ENCODE results near the gene IL2RA. TPM values are rescaled to one million over a fixed set of nuclear protein-coding genes. Genes with fewer than 3 reads are reported as not detected.

IL2RA gene
- total RNA-seq, 1 donor from 2014 or later, result not detected

DNA sequence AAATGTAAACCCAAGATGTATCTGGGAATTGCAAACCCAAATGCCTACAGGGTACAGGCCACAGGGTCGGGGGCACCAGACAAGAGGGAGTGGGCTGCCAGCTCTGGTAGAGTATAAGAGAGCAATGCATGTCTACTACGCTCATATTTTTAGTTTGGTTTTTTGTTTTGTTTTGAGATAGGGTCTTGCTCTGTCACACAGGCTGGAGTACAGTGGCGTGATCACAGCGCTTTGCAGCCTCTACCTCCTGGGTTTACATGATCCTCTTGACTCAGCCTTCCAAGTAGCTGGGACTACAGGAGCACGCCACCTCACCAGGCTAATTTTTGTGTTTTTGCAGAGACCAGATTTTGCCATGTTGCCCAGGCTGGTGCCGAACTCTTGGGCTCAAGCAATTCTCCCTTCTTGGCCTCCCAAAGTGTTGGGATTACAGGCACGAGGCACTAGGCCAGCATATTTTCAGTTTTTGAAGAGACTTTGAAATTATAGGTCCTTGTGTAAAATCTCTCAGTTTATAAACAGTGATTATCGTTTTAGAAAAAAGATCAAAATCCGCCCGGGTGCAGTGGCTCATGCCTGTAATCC is 73.7 kb downstream of the IL2RA start:
- no peak for DNase-seq (ENCODE audit: low read depth)
- H3K27me3 ChIP-seq (ENCODE audit: control insufficient read depth, insufficient read depth, low read length), result no peaks in the 10 kb centered on the region
- no peaks in the 10 kb centered on the region for H3K36me3 ChIP-seq (ENCODE audit: control insufficient read depth, insufficient read depth, low read length)
- no peak overlapping the region for H3K4me3 ChIP-seq (ENCODE audit: low read depth, low read length)
- TF ChIP-seq CTCF (IDR thresholded peaks at IDR 0.05; ENCODE audit: insufficient read depth, low read length, poor library complexity, severe bottlenecking), result no peak

DNA sequence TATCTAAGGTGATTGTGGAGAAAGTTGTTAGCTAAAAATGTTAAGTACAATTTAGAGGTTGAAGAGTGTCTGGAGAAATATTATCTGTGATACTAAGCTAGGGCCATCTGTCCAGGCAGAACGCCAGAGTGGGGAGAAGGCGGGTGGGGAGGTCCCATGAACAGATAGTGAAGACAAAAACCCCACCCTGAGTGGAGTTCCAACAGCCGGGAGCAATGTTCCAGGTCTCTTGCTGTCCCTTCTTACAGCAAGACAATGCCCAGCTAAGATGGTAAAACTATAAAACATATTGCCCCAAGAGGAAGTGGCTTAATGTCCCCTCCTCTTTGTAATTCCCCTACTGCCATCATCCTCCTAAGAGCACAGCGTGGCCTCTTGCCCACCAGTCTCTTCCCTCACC is 74.4 kb downstream of the IL2RA start:
- no peak for TF ChIP-seq CTCF (IDR thresholded peaks at IDR 0.05; ENCODE audit: insufficient read depth, low read length, poor library complexity, severe bottlenecking)
- no peaks in the 10 kb centered on the region for H3K27me3 ChIP-seq (ENCODE audit: control insufficient read depth, insufficient read depth, low read length)
- no peaks in the 10 kb centered on the region for H3K36me3 ChIP-seq (ENCODE audit: control insufficient read depth, insufficient read depth, low read length)
- DNase-seq (ENCODE audit: low read depth), result no peak
- H3K4me3 ChIP-seq (ENCODE audit: low read depth, low read length), result no peak overlapping the region

DNA sequence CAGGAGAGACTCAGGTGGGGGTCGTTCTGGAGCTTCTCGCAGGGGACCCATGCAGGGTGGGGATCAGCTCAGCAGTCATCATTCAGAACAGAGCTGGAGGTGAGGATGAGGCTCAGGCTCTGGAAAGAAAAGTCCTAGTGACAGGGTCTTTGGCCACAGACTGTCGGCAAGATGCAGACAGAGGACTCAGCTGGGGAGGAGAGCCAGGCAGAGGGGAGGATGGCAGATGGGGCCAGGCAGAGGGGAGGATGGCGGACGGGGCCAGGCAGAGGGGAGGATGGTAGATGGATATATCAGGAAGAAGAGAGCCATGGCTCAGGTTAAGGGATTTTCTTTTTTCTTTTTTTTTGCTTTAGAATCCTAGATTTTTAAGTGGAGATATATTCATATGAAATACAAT is 77.1 kb downstream of the IL2RA start:
- DNase-seq (ENCODE audit: low read depth), result no peak
- Histone ChIP-seq H3K4me3 (ENCODE audit: low read depth, low read length) (no peak overlapping the region), H3K27me3 (ENCODE audit: control insufficient read depth, insufficient read depth, low read length) (no peaks in the 10 kb centered on the region), H3K36me3 (ENCODE audit: control insufficient read depth, insufficient read depth, low read length) (no peaks in the 10 kb centered on the region)
- no peak for TF ChIP-seq CTCF (IDR thresholded peaks at IDR 0.05; ENCODE audit: insufficient read depth, low read length, poor library complexity, severe bottlenecking)

- no peaks in the 10 kb centered on the region for H3K27me3 ChIP-seq (ENCODE audit: control insufficient read depth, insufficient read depth, low read length)
- H3K4me3 ChIP-seq (ENCODE audit: low read depth, low read length), result no peak overlapping the region
- no peaks in the 10 kb centered on the region for H3K36me3 ChIP-seq (ENCODE audit: control insufficient read depth, insufficient read depth, low read length)
- DNase-seq (ENCODE audit: low read depth), result no peak
- TF ChIP-seq CTCF (IDR thresholded peaks at IDR 0.05; ENCODE audit: insufficient read depth, low read length, poor library complexity, severe bottlenecking), result no peak
Measured at GRCh38 chr10:5983774-5984173, 78.4 kb downstream of the IL2RA start.

- no peak for TF ChIP-seq CTCF (IDR thresholded peaks at IDR 0.05; ENCODE audit: insufficient read depth, low read length, poor library complexity, severe bottlenecking)
- no peaks in the 10 kb centered on the region for H3K27me3 ChIP-seq (ENCODE audit: control insufficient read depth, insufficient read depth, low read length)
Measured at GRCh38 chr10:5981529-5981928, 80.6 kb downstream of the IL2RA start.

GRCh38 chr10:5978230-5978489 is 84.0 kb downstream of the IL2RA start:
- no peaks in the 10 kb centered on the region for H3K27me3 ChIP-seq (ENCODE audit: control insufficient read depth, insufficient read depth, low read length)
- no peaks in the 10 kb centered on the region for H3K36me3 ChIP-seq (ENCODE audit: control insufficient read depth, insufficient read depth, low read length)
- DNase-seq (ENCODE audit: low read depth), result no peak
- H3K4me3 ChIP-seq (ENCODE audit: low read depth, low read length), result peak overlapping the region; percentile 89
- no peak for TF ChIP-seq CTCF (IDR thresholded peaks at IDR 0.05; ENCODE audit: insufficient read depth, low read length, poor library complexity, severe bottlenecking)

More at GRCh38 chr10:5981529-5981928, 80.6 kb downstream of the IL2RA start:
- H3K4me3 ChIP-seq (ENCODE audit: low read depth, low read length), result no peak overlapping the region
- H3K36me3 ChIP-seq (ENCODE audit: control insufficient read depth, insufficient read depth, low read length), result no peaks in the 10 kb centered on the region
- no peak for DNase-seq (ENCODE audit: low read depth)
